Measurements from ENCODE around the gene NUB1.

Gene NUB1

DNA sequence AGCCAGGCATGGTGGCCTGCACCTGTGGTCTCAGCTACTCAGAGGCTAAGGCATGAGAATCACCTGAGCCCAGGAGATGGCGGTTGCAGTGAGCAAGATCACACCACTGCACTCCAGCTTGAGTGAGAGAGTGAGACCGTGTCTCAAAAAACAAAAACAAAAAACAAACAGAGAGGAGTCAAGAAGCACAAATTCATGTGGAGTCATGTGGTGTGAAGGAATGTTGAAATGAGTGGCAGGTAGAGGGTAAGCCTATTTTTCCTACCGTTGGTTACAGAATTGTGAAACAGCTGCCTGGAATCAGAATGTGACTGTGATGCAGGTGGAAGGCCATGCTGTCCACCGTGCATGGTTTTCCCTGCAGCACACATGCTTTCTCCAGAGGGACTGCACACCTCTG lies 23.7 kb upstream of the NUB1 start:
- Histone ChIP-seq H3K4me3 (ENCODE audit: low read depth in 1 of 2, low read length in 2 of 2) (no peak overlapping the region), H3K4me2 (ENCODE audit: insufficient read depth, low read length) (no peak overlapping the region), H3K9me3 (ENCODE audit: insufficient read depth, low read length, severe bottlenecking) (peaks cover 29% of the 10 kb centered on the region), H3K9ac (ENCODE audit: low read depth, low read length) (no peak overlapping the region), H3K27me3 (ENCODE audit: insufficient read depth, low read length, poor library complexity) (no peaks in the 10 kb centered on the region), H4K20me1 (ENCODE audit: insufficient read depth, low read length) (no peaks in the 10 kb centered on the region), H3K4me1 (ENCODE audit: insufficient read depth, low read length) (peaks cover 4% of the 10 kb centered on the region), H3K79me2 (ENCODE audit: insufficient read depth, low read length) (no peaks in the 10 kb centered on the region), H2AFZ (ENCODE audit: low read depth, low read length) (no peak overlapping the region), H3K36me3 (ENCODE audit: insufficient read depth, low read length) (no peaks in the 10 kb centered on the region), H3K27ac (ENCODE audit: low read length) (no peak overlapping the region)
- ATAC-seq (ENCODE audit: insufficient read depth, low read depth) (no peak), DNase-seq (no peak)
- no peak for TF ChIP-seq EZH2 (IDR thresholded peaks at IDR 0.05; ENCODE audit: borderline replicate concordance, low read depth, low read length, severe bottlenecking)

DNA sequence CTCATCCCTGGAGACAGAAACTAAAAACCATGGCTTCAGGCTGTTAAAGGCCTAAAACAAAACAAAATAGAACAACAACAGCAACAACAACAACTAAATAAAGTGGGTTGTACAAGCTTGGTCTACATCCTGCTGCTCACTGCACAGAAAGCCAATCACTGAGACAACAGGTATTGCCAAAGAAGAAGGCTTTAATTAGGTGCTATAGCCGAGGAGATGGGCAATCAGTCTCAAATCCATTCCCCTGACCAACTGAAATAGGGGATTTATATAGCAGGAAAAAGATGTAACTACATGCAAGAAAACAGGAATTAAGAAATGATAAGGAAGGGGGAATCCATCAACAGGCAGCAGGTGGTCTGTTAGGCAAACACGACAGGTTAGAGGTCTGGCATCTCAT lies 22.4 kb upstream of the NUB1 start:
- Histone ChIP-seq H3K4me3 (ENCODE audit: low read depth in 1 of 2, low read length in 2 of 2) (no peak overlapping the region), H3K27ac (ENCODE audit: low read length) (no peak overlapping the region), H4K20me1 (ENCODE audit: insufficient read depth, low read length) (no peaks in the 10 kb centered on the region), H3K27me3 (ENCODE audit: insufficient read depth, low read length, poor library complexity) (no peaks in the 10 kb centered on the region), H3K4me2 (ENCODE audit: insufficient read depth, low read length) (no peak overlapping the region), H3K79me2 (ENCODE audit: insufficient read depth, low read length) (no peaks in the 10 kb centered on the region), H3K9me3 (ENCODE audit: insufficient read depth, low read length, severe bottlenecking) (peaks cover 29% of the 10 kb centered on the region), H3K9ac (ENCODE audit: low read depth, low read length) (no peak overlapping the region), H3K36me3 (ENCODE audit: insufficient read depth, low read length) (no peaks in the 10 kb centered on the region), H2AFZ (ENCODE audit: low read depth, low read length) (no peak overlapping the region), H3K4me1 (ENCODE audit: insufficient read depth, low read length) (peaks cover 3% of the 10 kb centered on the region; the same call in 1 of the 2 replicates)
- DNase-seq, result no peak
- no peak for ATAC-seq (ENCODE audit: insufficient read depth, low read depth)
- TF ChIP-seq, protein P1, sequence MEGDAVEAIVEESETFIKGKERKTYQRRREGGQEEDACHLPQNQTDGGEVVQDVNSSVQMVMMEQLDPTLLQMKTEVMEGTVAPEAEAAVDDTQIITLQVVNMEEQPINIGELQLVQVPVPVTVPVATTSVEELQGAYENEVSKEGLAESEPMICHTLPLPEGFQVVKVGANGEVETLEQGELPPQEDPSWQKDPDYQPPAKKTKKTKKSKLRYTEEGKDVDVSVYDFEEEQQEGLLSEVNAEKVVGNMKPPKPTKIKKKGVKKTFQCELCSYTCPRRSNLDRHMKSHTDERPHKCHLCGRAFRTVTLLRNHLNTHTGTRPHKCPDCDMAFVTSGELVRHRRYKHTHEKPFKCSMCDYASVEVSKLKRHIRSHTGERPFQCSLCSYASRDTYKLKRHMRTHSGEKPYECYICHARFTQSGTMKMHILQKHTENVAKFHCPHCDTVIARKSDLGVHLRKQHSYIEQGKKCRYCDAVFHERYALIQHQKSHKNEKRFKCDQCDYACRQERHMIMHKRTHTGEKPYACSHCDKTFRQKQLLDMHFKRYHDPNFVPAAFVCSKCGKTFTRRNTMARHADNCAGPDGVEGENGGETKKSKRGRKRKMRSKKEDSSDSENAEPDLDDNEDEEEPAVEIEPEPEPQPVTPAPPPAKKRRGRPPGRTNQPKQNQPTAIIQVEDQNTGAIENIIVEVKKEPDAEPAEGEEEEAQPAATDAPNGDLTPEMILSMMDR (IDR thresholded peaks at IDR 0.05; ENCODE audit: borderline replicate concordance, extremely low read depth, low read length, poor library complexity, severe bottlenecking), result no peak
- no peak for TF ChIP-seq EZH2 (IDR thresholded peaks at IDR 0.05; ENCODE audit: borderline replicate concordance, low read depth, low read length, severe bottlenecking)

- Histone ChIP-seq H4K20me1 (ENCODE audit: insufficient read depth, low read length) (no peaks in the 10 kb centered on the region), H3K4me2 (ENCODE audit: insufficient read depth, low read length) (no peak overlapping the region), H3K79me2 (ENCODE audit: insufficient read depth, low read length) (no peaks in the 10 kb centered on the region), H3K9me3 (ENCODE audit: insufficient read depth, low read length, severe bottlenecking) (peaks cover 29% of the 10 kb centered on the region), H3K36me3 (ENCODE audit: insufficient read depth, low read length) (no peaks in the 10 kb centered on the region), H3K27ac (ENCODE audit: low read length) (no peak overlapping the region), H3K27me3 (ENCODE audit: insufficient read depth, low read length, poor library complexity) (peaks cover 4% of the 10 kb centered on the region), H3K9ac (ENCODE audit: low read depth, low read length) (no peak overlapping the region), H2AFZ (ENCODE audit: low read depth, low read length) (no peak overlapping the region), H3K4me1 (ENCODE audit: insufficient read depth, low read length) (no peaks in the 10 kb centered on the region; the same call in 1 of the 2 replicates), H3K4me3 (ENCODE audit: low read depth in 1 of 2, low read length in 2 of 2) (no peak overlapping the region; a peak in 1 of 4 replicates)
- DNase-seq (no peak), ATAC-seq (ENCODE audit: insufficient read depth, low read depth) (no peak)
- TF ChIP-seq, protein P1 (IDR thresholded peaks at IDR 0.05; ENCODE audit: borderline replicate concordance, extremely low read depth, low read length, poor library complexity, severe bottlenecking), result no peak
- no peak for TF ChIP-seq EZH2 (IDR thresholded peaks at IDR 0.05; ENCODE audit: borderline replicate concordance, low read depth, low read length, severe bottlenecking)
Observed at GRCh38 chr7:151320263-151320845, 21.3 kb upstream of the NUB1 start.

DNA sequence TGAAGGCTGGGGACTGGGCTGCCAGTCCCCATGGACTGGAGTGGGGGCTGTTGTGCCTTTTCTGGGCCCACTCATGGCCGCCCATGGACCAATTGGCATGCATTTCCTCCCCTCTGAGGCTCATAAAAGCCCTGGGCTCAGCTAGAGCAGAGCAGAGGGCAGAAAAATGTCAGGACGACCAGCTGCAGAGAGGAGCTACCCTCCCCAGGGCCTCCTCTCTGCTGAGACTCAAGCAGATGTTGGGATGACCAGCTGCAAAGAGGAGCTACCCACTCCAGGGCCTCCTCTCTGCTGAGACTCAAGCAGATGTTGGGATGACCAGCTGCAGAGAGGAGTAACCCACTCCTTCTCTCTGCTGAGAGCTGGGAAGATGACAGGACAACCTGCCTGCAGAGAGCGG lies 20.3 kb upstream of the NUB1 start:
- no peak overlapping the region for H3K9ac ChIP-seq (ENCODE audit: low read depth, low read length)
- H3K27ac ChIP-seq (ENCODE audit: low read length), result no peak overlapping the region
- H3K4me3 ChIP-seq (ENCODE audit: low read depth in 1 of 2, low read length in 2 of 2), result no peak overlapping the region
- no peaks in the 10 kb centered on the region for H3K79me2 ChIP-seq (ENCODE audit: insufficient read depth, low read length)
- no peaks in the 10 kb centered on the region for H4K20me1 ChIP-seq (ENCODE audit: insufficient read depth, low read length)
- no peak for DNase-seq
- TF ChIP-seq EZH2 (IDR thresholded peaks at IDR 0.05; ENCODE audit: borderline replicate concordance, low read depth, low read length, severe bottlenecking), result no peak
- TF ChIP-seq, protein P1 (IDR thresholded peaks at IDR 0.05; ENCODE audit: borderline replicate concordance, extremely low read depth, low read length, poor library complexity, severe bottlenecking), result no peak
- no peaks in the 10 kb centered on the region for H3K4me1 ChIP-seq (ENCODE audit: insufficient read depth, low read length)
- ATAC-seq (ENCODE audit: insufficient read depth, low read depth), result no peak
- no peaks in the 10 kb centered on the region for H3K36me3 ChIP-seq (ENCODE audit: insufficient read depth, low read length)
- no peak overlapping the region for H3K4me2 ChIP-seq (ENCODE audit: insufficient read depth, low read length)
- peaks cover 8% of the 10 kb centered on the region for H3K27me3 ChIP-seq (ENCODE audit: insufficient read depth, low read length, poor library complexity)
- H3K9me3 ChIP-seq (ENCODE audit: insufficient read depth, low read length, severe bottlenecking), result peaks cover 29% of the 10 kb centered on the region
- no peak overlapping the region for H2AFZ ChIP-seq (ENCODE audit: low read depth, low read length)
